GM18511 (cell line): ENCODE measurements around the gene SCGB2A2.

Experiments
- ATAC-seq: cut with Tn5 transposase; IDR thresholded peaks from one replicate; pipeline ENCODE4 v1.9.1; 2021; ENCODE audit warnings: mild to moderate bottlenecking, moderate library complexity; ENCODE audit not compliant: unreplicated experiment

Gene SCGB2A2

GRCh38 chr11:62298975-62299374 lies 29.0 kb downstream of the SCGB2A2 start, which contains the start of gene SCGB1D4:
SCGB1D4 (minus strand) TSS chr11:62299075; CDS start chr11:62299010, 65 bp downstream.
- ATAC-seq: no peak

GRCh38 chr11:62306227-62306626 lies 36.3 kb downstream of the SCGB2A2 start:
- no peak for ATAC-seq

GRCh38 chr11:62307950-62308349 lies 38.0 kb downstream of the SCGB2A2 start:
- no peak for ATAC-seq

- no peak for ATAC-seq
Observed at GRCh38 chr11:62309991-62310390, 40.0 kb downstream of the SCGB2A2 start.

- no peak for ATAC-seq
Observed at GRCh38 chr11:62315431-62315830, 45.5 kb downstream of the SCGB2A2 start.

GRCh38 chr11:62322524-62322923 lies 52.6 kb downstream of the SCGB2A2 start:
- ATAC-seq: no peak
